Upper lobe of right lung (tissue), 1 donor: ENCODE measurements around the gene SCAMP4. TPM values are rescaled to one million over a fixed set of nuclear protein-coding genes. Genes with fewer than 3 reads are reported as not detected.

Experiments used
- ATAC-seq: fragments of 200-7000 bp; cut with Tn5 transposase; one replicate; pipeline ENCODE4 v1.9.1; 2020; ENCODE audit warnings: mild to moderate bottlenecking, moderate library complexity
- DNase-seq: peaks from one replicate; pipeline ENCODE4 v3.0.0-alpha.2; 2020
- H3K27ac ChIP-seq: fragments of 200-600 bp; one replicate; pipeline ENCODE4 v1.8.0; 2022
- H3K27me3 ChIP-seq: fragments of 200-600 bp; one replicate; pipeline ENCODE4 v1.8.0; 2022; ENCODE audit warnings: mild to moderate bottlenecking
- H3K36me3 ChIP-seq: fragments of 200-600 bp; one replicate; pipeline ENCODE4 v1.8.0; 2022
- H3K4me1 ChIP-seq: fragments of 200-600 bp; one replicate; pipeline ENCODE4 v1.8.0; 2022
- H3K4me3 ChIP-seq: fragments of 200-600 bp; one replicate; pipeline ENCODE4 v1.8.0; 2022; ENCODE audit warnings: mild to moderate bottlenecking
- H3K9me3 ChIP-seq: fragments of 200-600 bp; one replicate; pipeline ENCODE4 v1.8.0; 2022
- intact Hi-C: fragments of 100-400 bp; cut with DNase I; formaldehyde crosslinking; loops from one replicate; pipeline ENCODE4 v1.11.0; 2022
- total RNA-seq: library from RNA; stranded (reverse); fragmentation: NEBNext Ultra II Directional; extraction: Animal tissue kit (Norgen Biotek cat#: 25700); gene quantifications from one replicate; pipeline ENCODE4 v1.2.1, GENCODE V29; 2021
- TF ChIP-seq, protein P1 (sequence below): fragments of 200-600 bp; IDR thresholded peaks from one replicate; pipeline ENCODE4 v1.8.0; 2022; ENCODE audit warnings: antibody characterized with exemption
- donor health status: DM: no; HTN: yes; CAD: no; lungs with severe emphysema.

Gene SCAMP4
- total RNA-seq, 1 donor from 2014 or later = 73.2 TPM

DNA sequence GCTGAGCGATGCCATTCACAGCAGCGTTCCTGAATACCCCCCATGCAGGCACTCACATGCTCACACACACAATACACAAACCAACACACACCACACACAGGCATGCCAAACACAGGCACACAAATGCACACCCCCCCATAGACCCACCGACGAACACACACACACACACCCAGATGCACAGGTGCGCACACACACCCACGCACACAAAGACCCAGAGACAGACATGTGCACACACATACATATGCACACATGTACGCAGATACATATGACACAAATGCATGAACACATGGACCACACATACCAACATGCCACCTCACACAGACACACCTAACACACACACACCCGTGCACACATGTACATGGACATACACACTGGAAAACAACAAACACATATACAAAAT, 28.7 kb downstream of the SCAMP4 start:
- ATAC-seq (no peak), DNase-seq (no peak)
- H3K36me3 ChIP-seq = no peaks in the 10 kb centered on the region
- no peaks in the 10 kb centered on the region for H3K9me3 ChIP-seq
- intact Hi-C loops = no loop called here
- no peaks in the 10 kb centered on the region for H3K27me3 ChIP-seq
- TF ChIP-seq, protein P1, sequence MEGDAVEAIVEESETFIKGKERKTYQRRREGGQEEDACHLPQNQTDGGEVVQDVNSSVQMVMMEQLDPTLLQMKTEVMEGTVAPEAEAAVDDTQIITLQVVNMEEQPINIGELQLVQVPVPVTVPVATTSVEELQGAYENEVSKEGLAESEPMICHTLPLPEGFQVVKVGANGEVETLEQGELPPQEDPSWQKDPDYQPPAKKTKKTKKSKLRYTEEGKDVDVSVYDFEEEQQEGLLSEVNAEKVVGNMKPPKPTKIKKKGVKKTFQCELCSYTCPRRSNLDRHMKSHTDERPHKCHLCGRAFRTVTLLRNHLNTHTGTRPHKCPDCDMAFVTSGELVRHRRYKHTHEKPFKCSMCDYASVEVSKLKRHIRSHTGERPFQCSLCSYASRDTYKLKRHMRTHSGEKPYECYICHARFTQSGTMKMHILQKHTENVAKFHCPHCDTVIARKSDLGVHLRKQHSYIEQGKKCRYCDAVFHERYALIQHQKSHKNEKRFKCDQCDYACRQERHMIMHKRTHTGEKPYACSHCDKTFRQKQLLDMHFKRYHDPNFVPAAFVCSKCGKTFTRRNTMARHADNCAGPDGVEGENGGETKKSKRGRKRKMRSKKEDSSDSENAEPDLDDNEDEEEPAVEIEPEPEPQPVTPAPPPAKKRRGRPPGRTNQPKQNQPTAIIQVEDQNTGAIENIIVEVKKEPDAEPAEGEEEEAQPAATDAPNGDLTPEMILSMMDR = no peak
- peaks cover 8% of the 10 kb centered on the region for H3K4me1 ChIP-seq
- H3K27ac ChIP-seq = no peak overlapping the region
- no peak overlapping the region for H3K4me3 ChIP-seq

DNA sequence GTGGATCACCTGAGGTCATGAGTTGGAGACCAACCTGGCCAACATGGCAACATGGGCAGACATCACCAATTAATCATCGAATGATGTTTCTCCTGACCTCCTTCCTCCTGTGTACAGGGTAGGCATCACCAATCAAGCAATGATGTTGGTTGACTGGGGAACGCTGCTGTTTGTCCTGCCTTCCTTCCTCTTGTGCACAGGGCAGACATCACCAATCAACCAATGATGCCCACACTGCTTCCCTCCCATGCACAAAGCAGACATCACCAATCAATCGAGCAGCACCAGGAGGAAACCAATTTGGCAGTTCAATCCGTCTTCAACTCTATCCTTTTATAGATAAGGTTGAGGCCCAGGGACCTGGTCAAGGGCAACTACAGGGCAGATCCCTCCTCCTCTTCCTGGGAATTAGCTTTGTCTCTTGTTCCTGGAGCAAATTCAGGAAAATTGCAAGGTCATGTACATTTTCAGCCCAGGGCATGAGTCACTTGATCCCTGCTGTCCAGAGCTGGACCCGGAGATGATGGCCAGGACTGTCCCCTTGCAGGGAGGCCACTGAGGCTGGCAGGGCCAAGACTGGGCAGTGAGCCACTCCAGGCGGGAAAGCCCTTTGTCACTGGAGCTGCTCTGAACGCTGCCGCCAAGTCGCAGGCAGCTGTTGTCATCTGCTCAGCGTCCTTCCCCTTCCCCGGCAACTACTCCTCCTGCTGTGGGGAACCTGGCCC, 30.4 kb downstream of the SCAMP4 start:
- peak; percentile 45 for ATAC-seq
- TF ChIP-seq, protein P1 = no peak
- no peaks in the 10 kb centered on the region for H3K9me3 ChIP-seq
- no peak overlapping the region for H3K4me3 ChIP-seq
- H3K27ac ChIP-seq = no peak overlapping the region
- H3K4me1 ChIP-seq = peaks cover 10% of the 10 kb centered on the region
- no peaks in the 10 kb centered on the region for H3K27me3 ChIP-seq
- intact Hi-C loops = no loop called here
- no peaks in the 10 kb centered on the region for H3K36me3 ChIP-seq
- no peak for DNase-seq

DNA sequence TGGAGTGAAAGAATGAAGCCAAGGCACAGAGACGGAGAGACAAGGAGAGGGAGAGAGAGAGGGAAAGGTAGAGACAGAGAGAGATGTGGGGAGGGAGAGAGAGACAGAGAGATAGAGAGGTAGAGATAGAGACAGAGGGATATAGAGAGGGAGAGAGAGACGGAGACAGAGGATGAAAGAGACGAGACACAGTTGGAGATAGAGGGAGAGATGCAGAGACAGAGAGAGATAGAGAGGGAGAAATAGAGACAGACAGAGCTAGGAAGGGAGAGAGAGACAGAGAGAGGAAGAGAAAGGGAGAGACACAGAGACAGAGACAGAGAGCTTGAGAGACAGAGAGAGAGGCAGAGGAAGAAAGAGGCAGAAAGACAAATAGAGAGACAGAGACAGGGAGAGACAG, 31.2 kb downstream of the SCAMP4 start:
- intact Hi-C loops = no loop called here
- Histone ChIP-seq H3K27me3 (no peaks in the 10 kb centered on the region), H3K4me1 (peaks cover 10% of the 10 kb centered on the region), H3K27ac (no peak overlapping the region), H3K9me3 (no peaks in the 10 kb centered on the region), H3K4me3 (no peak overlapping the region), H3K36me3 (no peaks in the 10 kb centered on the region)
- TF ChIP-seq, protein P1 = no peak
- ATAC-seq (no peak), DNase-seq (no peak)

DNA sequence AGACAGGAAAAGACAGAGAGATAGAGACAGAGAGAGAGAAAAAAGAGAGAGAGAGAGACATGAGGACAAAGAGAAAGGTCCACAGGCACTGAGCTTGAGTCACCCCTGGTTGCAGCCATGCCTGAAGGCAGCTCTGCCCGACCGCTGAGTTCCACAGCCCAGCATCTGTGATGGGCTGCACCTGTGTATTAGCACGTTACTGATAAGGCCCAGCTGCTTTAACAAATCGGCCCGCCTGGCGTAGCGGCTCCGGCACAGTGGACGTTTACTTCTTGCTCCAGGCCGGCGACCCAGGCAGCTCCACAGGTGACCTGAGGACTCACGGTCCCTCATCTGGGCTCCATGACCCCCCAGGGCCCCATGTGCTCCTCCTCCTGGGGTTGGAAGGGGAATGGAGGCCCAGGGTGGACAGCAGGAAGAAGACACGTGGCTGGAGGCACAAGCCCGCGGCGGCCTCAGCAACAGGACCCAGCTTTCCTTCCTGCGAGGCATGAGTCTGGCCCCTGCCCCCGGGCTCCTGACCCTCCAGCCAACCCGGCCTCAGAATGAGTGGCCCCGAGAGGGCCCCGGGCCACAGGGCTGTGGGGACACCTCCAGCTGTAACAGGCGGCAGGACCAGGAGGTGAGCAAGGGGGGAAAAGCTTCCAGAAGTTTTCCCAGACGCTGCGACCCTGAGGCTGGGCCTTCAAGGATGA, 31.9 kb downstream of the SCAMP4 start:
- Histone ChIP-seq H3K4me3 (no peak overlapping the region), H3K27ac (no peak overlapping the region), H3K9me3 (no peaks in the 10 kb centered on the region), H3K4me1 (peaks cover 10% of the 10 kb centered on the region), H3K27me3 (no peaks in the 10 kb centered on the region), H3K36me3 (no peaks in the 10 kb centered on the region)
- DNase-seq (peak; percentile 64), ATAC-seq (no peak)
- intact Hi-C loops = no loop called here
- TF ChIP-seq, protein P1 = no peak

DNA sequence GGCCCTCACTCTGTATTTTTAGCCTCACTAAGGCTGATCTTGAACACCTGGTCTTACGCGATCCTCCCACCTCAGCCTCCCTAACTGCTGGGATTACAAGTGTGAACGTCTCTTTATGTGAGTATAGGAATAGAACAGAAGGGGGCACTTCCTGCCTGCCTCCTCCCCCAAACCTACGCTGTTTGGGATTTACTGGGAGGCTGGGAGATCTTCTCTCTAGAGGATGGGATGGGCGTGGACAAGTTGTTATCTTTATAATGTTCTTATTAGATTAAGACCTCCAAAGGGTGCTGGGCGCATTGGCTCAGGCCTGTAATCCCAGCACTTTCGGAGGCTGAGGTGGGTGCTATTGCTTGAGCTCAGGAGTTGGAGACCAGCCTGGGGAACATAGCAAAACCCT, 32.9 kb downstream of the SCAMP4 start:
- ATAC-seq (no peak), DNase-seq (no peak)
- Histone ChIP-seq H3K9me3 (no peaks in the 10 kb centered on the region), H3K4me3 (no peak overlapping the region), H3K27me3 (no peaks in the 10 kb centered on the region), H3K27ac (no peak overlapping the region), H3K4me1 (peaks cover 17% of the 10 kb centered on the region), H3K36me3 (no peaks in the 10 kb centered on the region)
- intact Hi-C loops = no loop called here
- TF ChIP-seq, protein P1 = no peak
